ENCODE data around the gene MPG. TPM values are rescaled to one million over a fixed set of nuclear protein-coding genes. Genes with fewer than 3 reads are reported as not detected.

Gene MPG
- total RNA-seq, 1 experiment from 2014 or later, result 30.6 TPM

DNA sequence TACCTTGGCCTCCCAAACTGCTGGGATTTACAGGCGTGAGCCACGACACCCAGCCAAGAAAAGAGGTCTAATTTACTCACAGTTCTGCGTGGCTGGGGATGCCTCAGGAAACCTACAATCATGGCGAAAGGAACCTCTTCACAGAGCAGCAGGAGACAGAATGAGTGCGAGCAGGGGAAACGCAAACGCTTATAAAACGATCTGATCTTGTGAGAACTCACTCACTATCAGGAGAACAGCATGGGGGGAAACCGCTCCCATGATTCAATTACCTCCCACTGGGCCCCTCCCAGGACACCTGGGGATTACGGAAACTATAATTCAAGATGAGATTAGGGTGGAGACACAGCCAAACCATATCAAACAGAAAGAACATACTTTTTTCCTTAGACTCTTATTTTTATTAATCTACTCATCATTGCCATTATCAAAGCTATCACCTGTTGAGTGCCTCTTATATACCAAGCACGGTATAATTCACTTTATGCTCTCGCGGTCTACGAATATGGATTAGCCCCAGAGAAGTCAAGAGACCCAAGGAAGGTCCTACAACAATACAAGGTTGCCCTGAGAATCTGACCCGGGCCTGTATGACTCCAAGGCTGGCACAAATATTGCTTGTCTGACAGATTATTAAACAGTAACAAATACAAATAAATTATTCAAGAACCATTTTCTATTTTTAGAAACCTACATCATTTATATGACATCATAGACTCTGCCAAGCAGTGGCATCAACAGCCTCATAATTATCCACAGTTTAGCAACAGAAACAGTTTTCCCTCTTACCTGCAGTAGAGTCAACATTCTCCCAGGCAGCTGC is 27.0 kb upstream of the MPG start:
- peaks cover 7% of the 10 kb centered on the region for H3K4me1 ChIP-seq (ENCODE audit: insufficient read depth, low read length, poor library complexity, severe bottlenecking)
- BruUV-seq (replicated peaks), result TSS peak; percentile 40
- no peaks in the 10 kb centered on the region for H3K9me3 ChIP-seq (ENCODE audit: low read depth, low read length, poor library complexity, severe bottlenecking)
- TF ChIP-seq EZH2 (IDR thresholded peaks at IDR 0.05; ENCODE audit: borderline replicate concordance, low read depth, low read length, poor library complexity, severe bottlenecking) (no peak), CTCF (conservative IDR thresholded peaks at IDR 0.05; ENCODE audit: low read depth, low read length) (no peak)
- POLR2A ChIA-PET (ENCODE audit: low non-redundant PET), result no interaction called here
- peak; percentile 59 for DNase-seq (ENCODE audit: low spot score)
- H3K27ac ChIP-seq (ENCODE audit: low read depth, low read length, poor library complexity, severe bottlenecking), result no peak overlapping the region
- no peak overlapping the region for H3K4me3 ChIP-seq (ENCODE audit: low read depth, low read length, poor library complexity, severe bottlenecking)
- intact Hi-C loops (cut with micrococcal nuclease; ENCODE audit: unreplicated experiment), result no loop called here
- H3K36me3 ChIP-seq (ENCODE audit: insufficient read depth, low read length, poor library complexity, severe bottlenecking), result peaks cover 26% of the 10 kb centered on the region
- CTCF ChIA-PET, result no interaction called here
- no peaks in the 10 kb centered on the region for H3K27me3 ChIP-seq (replicated peaks; ENCODE audit: insufficient read depth, low read depth, low read length, poor library complexity)

DNA sequence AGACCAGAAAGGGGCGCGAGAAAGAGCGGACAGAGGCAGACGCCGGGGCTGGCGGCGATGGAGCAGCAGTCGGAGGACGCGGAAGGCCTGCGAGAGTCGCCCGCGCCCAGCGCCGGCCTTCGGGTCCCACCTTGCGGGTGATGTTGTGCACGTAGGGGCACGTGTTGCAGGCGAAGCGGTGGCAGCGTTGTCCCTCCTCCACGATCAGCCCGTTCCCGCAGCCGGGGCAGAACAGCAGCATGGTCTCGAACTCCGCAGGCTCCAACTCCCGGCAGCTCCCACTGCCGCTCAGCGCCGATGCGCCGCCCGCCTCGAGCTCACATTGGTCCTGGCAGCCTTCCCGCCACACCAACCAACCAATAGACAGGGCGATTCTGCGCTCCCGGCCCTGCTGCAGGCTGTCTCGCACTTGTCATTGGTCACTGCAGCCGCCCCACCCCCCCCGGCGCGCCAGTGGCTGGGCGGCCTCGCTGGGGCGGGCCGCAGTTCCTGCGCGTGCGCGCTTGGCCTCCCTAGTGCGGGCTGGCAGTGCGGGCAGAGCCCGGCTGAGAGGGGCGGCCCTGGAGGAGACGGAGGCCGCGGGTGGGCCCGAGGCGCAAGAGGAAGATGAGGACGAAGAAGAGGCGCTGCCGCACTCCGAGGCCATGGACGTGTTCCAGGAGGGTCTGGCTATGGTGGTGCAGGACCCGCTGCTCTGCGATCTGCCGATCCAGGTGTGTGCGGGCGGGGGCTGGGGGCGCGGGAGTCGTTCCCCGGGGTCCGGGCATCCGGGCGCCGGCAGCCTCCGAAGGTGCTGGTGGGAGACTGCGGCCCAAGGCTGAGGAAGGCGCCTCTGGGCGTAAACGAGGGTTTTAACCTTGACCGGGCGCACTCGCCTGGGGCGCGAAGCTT is 24.4 kb upstream of the MPG start, which contains the start of the genes POLR3K and SNRNP25:
POLR3K (minus strand) TSS at position 263 of the 891 bp plus-strand sequence; CDS start at position 241, 22 bp downstream.
SNRNP25 (plus strand) TSS at position 483 of the 891 bp plus-strand sequence; CDS start at position 672, 189 bp downstream.
- H3K9me3 ChIP-seq (ENCODE audit: low read depth, low read length, poor library complexity, severe bottlenecking), result no peaks in the 10 kb centered on the region
- intact Hi-C loops (cut with micrococcal nuclease; ENCODE audit: unreplicated experiment), result no loop called here
- H3K36me3 ChIP-seq (ENCODE audit: insufficient read depth, low read length, poor library complexity, severe bottlenecking), result peaks cover 32% of the 10 kb centered on the region
- H3K27ac ChIP-seq (ENCODE audit: low read depth, low read length, poor library complexity, severe bottlenecking), result peak within 1 kb of the TSS; percentile 74
- peaks cover 7% of the 10 kb centered on the region for H3K4me1 ChIP-seq (ENCODE audit: insufficient read depth, low read length, poor library complexity, severe bottlenecking)
- BruUV-seq (replicated peaks), result no TSS peak
- TF ChIP-seq EZH2 (IDR thresholded peaks at IDR 0.05; ENCODE audit: borderline replicate concordance, low read depth, low read length, poor library complexity, severe bottlenecking) (no peak), CTCF (conservative IDR thresholded peaks at IDR 0.05; ENCODE audit: low read depth, low read length) (no peak)
- DNase-seq (ENCODE audit: low spot score), result peak; percentile 99
- POLR2A ChIA-PET (ENCODE audit: low non-redundant PET), result no interaction called here
- no peaks in the 10 kb centered on the region for H3K27me3 ChIP-seq (replicated peaks; ENCODE audit: insufficient read depth, low read depth, low read length, poor library complexity)
- peak within 1 kb of the TSS; percentile 67 for H3K4me3 ChIP-seq (ENCODE audit: low read depth, low read length, poor library complexity, severe bottlenecking)
- CTCF ChIA-PET, result interaction anchor here (0.8 to 1.0 kb wide), 2 partner anchors 12 to 18 kb away, joined by 3 to 4 read pairs; partner anchors contain the start of gene RHBDF1

DNA sequence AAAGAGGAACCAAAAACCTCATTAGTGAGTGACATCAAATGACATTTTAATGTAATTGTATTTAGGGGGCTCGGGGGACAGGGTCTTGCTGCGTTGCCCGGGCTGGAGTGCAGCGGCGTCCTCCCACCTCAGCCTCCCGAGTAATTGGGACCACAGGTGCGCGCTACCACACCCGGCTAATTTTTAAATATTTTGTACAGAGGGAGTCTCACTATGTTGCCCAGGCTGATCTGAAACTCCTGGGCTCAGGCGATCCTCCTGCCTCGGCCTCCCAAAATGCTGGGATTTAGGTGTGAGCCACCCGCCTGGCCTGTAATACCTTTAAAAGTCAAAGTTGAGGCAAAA is 23.8 kb upstream of the MPG start:
- DNase-seq (ENCODE audit: low spot score), result no peak
- BruUV-seq (replicated peaks), result TSS peak; percentile 57
- ChIA-PET CTCF (no interaction called here), POLR2A (ENCODE audit: low non-redundant PET) (no interaction called here)
- peaks cover 7% of the 10 kb centered on the region for H3K4me1 ChIP-seq (ENCODE audit: insufficient read depth, low read length, poor library complexity, severe bottlenecking)
- no peaks in the 10 kb centered on the region for H3K27me3 ChIP-seq (replicated peaks; ENCODE audit: insufficient read depth, low read depth, low read length, poor library complexity)
- H3K36me3 ChIP-seq (ENCODE audit: insufficient read depth, low read length, poor library complexity, severe bottlenecking), result peaks cover 32% of the 10 kb centered on the region
- no peaks in the 10 kb centered on the region for H3K9me3 ChIP-seq (ENCODE audit: low read depth, low read length, poor library complexity, severe bottlenecking)
- TF ChIP-seq CTCF (conservative IDR thresholded peaks at IDR 0.05; ENCODE audit: low read depth, low read length) (no peak), EZH2 (IDR thresholded peaks at IDR 0.05; ENCODE audit: borderline replicate concordance, low read depth, low read length, poor library complexity, severe bottlenecking) (no peak)
- peak overlapping the region; percentile 67 for H3K4me3 ChIP-seq (ENCODE audit: low read depth, low read length, poor library complexity, severe bottlenecking)
- intact Hi-C loops (cut with micrococcal nuclease; ENCODE audit: unreplicated experiment), result no loop called here
- peak overlapping the region; percentile 74 for H3K27ac ChIP-seq (ENCODE audit: low read depth, low read length, poor library complexity, severe bottlenecking)
